ENCODE measurements around the gene UPK3BL2.
A peak's percentile ranks its signal among the peaks of the same experiment; 100 is the strongest.
"Not testable (repeated sequence)": the region's sequence is repeated elsewhere in the genome, so short reads cannot be mapped to it uniquely, and the experiment has no call there.

The UPK3BL2 gene

DNA sequence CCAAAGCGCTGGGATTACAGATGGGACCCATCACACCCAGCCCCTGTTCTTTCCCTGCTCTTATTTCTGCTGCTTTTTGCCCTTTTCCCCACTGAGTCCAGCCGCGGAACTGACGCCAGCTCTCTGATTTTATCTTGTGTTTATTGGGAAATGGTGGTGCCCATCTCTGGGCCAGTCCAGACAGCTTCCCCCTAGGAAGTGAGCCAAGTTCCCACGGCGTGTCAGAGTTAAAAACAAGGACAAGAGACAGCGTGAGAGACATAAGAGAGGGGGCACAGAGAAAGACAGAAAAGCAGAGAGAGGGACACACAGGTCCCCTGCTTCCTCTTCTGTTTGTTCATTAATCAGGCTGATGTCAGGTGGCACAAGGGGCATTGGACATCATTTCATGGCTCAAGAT lies 11.9 kb downstream of the UPK3BL2 start:
- not testable (repeated sequence) for DNase-seq (ENCODE audit: low read depth)

DNA sequence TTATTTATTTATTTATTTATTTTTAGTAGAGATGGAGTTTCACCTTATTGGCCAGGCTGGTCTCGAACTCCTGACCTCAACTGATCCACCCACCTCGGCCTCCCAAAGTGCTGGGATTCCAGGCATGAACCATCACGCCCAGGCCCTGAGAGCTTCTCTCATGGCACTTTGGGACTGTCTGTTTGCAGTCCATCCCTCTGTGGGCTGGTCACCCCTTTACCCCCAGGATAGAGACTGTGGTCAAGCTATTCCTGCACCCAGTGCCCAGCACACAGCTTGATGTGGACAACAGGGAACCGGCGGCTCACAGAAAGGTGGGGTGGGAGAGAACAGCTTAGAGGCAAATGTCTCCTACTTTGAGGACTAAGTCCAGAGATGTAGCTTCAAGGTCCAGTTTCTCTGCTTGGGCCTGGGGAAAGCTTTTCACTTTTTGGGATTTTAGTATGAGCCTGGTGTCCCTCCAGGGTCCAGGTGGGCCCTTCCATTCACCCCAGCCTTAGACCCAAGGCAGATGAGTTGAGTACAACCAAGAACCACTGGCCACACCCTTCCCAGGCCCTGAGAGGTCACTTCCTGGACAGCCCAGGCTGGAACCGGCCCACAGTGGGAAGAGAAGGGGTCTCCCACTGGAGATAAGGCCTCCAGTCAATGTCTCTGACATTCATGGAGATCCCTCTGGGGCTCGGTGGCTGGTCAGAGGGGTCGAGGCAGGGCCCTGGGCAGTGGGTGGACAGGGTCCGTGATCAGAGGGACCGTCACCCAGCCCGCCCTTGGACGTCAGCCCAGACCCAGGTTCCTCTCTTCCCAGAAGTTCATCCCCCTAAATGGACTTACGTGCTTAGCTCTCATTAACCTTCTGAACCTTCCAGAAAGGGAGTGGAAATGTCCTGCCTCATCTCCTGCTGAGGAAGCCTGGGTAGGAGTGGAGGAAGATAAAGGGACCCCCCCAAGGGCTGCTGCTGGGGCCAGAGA lies 15.4 kb downstream of the UPK3BL2 start:
- DNase-seq (ENCODE audit: low read depth): not testable (repeated sequence)

DNA sequence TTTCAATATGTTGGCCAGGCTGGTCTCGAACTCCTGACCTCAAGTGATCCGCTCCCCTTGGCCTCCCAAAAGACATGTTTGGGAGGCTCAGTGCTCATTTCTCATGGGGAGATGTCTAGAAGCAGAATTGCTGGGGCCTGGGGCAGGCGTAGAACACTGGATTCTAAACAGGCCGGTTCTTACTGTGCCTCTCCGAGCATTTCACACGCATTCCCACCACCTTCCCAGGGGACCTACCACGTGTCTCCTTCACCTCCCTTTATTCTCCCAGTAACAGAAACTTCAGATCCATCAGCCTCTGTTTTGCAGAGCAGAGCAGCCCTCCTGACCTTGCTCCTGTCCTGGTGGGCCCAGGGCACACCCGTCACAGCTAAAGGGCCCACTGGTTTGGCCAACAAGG lies 16.3 kb downstream of the UPK3BL2 start:
- DNase-seq (ENCODE audit: low read depth): not testable (repeated sequence)

DNA sequence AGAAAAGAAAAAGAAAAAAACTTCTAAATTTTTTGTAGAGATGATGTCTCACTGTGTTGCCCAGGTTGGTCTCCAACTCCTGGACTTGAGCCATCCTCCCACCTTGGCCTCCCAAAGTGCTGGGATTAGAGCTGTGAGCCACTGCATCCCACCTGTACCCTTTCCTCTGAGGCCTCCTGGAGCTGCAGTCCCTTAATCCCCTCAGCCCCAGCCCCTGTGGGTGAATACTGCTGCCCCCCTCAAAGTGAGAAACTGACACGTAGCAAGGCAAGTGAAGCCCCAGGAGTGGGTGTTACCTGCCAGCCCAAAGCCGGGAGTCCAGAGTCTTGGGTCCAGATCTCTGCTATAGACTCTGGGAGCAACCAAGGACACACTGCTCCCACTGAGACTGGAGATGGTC lies 18.7 kb downstream of the UPK3BL2 start:
- DNase-seq (ENCODE audit: low read depth): not testable (repeated sequence)

DNA sequence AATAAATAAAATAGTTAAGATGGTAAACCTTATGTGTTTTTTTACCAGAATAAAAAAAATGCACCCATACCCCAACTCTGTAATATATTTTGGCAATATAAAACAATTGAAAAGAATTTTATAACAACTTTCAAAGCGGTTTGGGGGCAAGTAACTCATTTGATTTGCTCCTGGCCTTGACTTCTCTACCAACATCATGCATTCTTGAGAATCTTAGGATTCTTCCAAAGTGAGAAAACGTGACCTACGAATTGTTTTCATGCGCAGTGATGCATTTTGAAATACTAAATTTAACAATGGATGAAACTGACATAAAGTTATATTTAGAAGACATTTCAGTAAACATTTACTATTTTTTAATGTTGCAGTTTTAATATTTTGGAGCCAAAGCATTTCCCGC lies 22.7 kb downstream of the UPK3BL2 start:
- DNase-seq (ENCODE audit: low read depth): not testable (repeated sequence)

DNA sequence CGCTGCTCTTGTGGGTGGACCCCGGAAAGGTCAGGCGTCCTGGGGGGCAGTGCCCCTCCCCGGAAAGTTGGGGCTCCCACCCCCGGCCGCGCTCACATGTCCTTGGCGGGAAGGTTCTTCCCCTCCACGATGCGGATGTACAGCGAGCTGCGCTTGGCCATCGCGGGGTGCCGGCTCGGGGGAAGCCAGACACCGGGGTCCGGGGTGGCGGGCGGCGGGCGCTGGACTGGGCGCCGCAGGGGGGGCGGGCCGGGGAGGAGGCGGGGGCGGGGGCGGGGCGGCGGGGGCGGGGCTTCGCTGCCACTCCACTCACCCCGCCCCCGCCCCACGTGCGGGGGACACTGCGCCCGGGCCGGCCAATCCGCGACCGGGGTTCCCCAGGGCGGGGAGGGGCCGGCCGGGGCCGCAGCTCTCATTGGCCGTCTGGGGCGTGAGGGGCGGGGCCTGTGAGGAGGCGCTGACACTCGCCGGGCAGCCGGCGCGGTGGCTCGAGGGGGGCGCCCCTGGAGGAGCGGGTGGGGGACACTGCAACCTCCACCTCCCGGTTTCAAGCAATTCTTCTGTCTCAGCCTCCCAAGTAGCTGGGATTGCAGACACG lies 25.8 kb downstream of the UPK3BL2 start, which contains the start of gene RASA4B:
RASA4B (minus strand) TSS at position 228 of the 598 bp plus-strand sequence; CDS start at position 161, 67 bp downstream.
- not testable (repeated sequence) for DNase-seq (ENCODE audit: low read depth)

DNA sequence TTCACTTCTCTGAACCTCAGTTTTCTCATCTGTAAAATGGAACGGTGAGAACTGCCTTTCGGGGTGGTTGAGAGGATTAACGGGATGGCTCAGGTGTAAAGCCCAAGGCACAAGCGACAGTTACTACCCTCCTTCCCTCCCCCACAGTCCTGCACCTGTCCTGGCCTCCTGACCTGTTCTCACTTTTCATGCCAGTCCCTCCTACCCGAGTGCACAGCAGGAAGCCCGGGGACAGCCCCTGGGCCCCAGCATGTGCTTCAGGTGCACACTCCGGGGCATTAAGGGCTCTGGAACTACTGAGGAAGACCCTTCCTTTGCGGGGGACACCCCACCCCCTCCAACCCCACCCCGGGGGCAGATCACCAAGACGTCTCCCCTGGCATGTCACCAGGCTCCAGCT lies 26.5 kb downstream of the UPK3BL2 start:
- DNase-seq (ENCODE audit: low read depth): not testable (repeated sequence)

DNA sequence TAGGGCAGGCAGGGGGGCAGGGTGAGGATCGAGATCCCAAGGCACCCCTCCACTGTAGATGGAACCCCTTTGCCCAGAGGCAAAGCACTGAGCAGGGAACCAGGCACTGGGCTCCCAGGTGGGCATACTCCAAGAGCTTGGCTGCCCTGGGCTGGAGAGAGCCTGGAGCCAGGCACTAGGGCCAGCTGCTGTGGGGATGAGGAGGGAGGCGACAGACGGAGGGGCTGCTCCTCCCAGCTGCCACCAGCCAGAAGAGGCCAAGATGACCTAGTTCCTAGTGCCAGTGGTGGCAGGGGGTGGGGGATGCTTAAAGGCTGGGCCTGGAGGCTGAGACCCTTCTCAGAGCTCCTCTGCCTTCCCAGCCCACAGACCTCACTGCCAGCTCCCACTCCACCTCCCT lies 27.6 kb downstream of the UPK3BL2 start:
- DNase-seq (ENCODE audit: low read depth): not testable (repeated sequence)

DNA sequence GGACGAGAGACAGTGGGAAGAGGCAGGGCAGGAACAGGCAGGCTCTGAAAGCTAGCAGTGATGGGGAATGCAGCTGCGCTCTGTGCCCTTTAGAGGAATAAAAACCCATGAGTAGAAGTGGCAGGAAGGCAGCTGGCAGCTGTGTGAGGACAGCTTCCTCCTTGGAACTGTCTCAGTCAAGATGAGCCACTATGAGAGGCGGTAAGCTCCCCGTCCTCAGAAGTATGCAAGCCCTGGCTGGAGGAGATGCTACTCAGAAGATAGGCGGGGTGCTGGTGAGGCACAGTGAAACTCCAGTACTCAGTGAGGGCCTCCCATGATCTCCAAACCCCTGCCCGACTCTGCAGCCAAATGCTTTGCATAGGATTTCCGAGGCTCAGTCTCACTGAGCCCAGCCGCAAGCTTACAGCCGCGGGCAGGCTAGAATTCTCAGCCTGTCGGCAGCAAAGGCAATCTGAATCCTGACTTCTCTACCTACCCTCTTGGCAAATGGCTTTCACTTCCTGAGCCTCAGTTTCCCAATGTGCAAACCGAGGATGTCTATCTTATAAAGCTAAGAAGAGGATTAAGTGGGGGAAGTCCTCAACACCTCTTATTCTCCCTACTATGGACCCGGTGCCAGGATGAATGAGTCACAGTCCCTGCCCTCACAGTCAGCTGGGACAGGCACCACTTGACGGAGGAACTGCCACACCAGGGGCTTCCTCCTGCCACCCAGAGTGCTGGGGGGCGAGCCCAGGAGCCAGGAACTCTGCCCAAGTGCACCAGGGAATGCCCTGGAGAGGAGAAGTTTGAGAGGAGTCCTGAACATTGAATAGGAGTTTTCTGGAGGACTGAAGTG lies 28.4 kb downstream of the UPK3BL2 start:
- not testable (repeated sequence) for DNase-seq (ENCODE audit: low read depth)

DNA sequence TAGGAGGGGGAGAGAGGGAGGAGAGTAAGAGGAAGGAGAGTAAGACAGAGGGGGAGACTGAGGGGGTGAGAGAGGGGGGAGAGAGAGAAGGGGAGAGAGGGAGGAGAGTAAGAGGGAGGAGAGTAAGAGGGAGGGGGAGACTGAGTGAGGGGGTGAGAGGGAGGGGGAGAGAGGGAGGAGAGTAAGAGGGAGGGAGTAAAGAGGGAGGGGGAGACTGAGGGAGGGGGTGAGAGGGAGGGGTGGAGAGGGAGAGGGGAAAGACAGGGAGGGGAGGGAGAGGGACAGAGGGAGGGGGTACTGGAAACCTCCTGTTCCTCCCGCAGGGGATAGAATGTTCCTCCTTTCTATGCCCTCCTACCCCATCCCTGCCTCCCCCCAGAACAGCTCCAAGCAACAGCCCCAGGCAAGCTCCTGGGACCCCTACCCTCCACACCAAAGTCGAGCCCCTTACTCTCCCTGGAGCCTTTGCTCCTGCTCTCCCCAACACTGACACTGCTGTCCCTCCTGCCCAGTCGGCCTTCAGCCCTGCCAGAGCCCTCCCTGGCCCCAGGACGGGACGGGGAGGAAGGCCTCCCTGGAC lies 30.8 kb downstream of the UPK3BL2 start:
- DNase-seq (ENCODE audit: low read depth): peak; percentile 9

DNA sequence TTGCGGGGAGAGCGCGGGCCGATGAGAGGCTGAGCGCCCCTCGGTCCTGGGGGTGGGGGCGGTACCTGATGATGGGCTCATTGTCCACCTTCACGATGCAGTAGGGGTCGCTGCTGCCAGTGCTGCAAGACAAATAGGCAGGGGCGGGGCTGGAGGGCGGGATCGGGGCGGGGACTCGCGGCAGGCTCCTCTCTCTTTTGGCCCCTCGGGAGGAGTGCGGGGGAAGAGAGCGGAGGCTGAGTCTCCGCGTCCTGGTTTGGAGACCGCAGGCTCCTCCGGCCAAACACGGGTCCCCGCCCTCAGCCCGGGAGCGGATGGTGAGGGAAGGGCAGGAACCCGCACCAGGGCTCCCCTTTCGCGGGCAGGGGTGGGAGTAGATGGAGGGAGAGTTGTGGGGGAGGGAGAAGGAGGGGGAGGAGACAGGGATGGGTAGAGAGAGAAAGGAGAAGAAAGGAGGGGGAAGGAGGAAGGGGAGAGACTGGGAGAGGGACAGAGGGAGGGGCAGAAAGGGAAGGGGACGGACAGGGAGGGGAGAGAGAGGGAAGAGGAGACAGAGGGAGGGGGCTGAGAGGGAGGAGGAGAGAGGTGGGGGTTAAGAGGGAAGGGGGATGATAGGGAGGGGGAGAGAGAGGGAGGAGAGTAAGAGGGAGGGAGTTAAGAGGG lies 31.5 kb downstream of the UPK3BL2 start:
- not testable (repeated sequence) for DNase-seq (ENCODE audit: low read depth)

DNA sequence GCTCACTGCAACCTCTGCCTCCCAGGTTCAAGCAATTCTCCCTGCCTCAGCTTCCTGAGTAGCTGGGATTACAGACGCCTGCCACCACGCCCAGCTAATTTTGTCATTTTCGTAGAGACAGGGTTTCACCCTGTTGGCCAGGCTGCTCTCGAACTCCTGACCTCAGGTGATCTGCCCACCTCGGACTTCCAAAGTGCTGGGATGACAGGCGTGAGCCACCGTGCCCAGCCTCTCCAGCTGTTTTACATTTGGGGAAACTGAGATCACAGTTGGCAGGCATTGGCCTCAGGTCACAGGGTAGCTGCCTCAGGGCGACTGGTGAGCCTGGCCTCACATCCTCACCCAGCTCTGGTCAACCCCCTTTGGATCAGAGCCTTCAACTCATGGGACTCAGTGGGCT lies 32.9 kb downstream of the UPK3BL2 start:
- DNase-seq (ENCODE audit: low read depth): not testable (repeated sequence)

DNA sequence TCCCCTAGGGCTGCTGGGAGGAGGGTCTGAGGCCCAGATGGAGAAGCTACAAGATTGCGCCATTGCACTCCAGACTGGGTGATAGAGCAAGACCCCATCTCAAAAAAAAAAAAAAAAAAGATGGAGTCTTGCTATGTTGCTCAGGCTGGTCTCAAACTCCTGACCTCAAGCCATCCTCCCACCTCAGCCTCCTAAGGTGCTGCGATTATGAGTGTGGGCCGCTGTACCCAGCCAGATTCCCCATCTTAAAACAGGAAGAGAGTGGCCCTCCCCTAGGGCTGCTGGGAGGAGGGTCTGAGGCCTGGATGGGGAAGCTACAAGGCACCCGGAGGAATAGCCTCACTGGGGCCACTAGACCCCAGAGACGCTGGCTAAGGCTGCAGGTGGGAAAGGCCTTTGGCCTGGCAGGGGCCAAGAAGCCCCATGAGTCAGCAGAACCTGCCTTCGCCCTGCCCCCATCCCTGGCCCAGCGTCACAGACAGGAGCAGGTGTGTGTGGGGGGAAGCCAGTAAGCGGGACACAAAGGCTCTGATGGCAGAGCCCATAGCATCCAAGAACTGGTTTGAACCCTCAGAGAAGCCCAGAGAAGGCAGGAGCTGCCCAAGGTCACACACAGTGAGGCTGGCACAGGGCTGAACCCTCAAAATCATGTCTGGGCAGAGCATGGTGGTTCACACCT lies 35.9 kb downstream of the UPK3BL2 start:
- DNase-seq (ENCODE audit: low read depth): not testable (repeated sequence)

DNA sequence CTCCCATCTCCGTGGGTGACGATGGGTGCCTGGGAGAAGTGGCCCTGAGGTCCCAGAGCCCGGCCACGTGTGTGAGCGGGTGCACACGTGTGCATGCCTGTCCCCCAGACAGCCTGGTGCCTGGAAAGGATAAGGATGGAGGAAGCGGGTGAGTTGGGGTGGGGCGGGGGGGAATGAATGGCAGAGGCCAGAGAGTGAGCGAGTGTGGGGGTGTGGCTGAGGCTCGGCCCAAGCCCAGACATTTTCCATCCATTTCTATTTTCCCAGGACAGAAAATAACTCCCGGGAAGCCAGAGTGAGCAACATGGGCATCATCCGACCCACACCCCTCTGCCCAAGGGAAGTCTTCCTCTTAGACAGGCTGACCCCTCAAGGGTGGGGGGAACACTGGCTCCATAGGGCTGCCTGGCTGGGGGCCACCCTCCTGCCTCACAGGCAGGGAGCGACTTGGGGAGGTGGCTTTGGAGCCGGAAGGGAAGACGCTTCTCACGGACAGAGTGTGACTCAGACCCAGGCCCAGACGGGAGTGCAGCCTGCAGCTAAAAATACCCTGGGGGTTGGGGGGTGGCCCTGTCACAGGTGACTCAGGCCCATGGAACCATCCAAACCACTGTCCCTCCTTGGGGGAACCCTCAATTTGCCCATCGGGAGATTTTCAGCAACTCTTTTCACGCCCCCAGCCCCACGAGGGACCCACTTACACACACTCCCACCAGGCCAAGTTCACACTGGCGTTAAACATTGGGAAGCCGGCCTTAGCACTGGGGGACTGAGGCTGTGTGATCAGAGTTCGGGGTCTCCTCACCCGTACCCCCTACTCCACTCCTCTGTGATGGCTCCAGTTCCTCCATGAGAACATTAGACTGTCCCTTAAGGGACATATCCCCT lies 38.0 kb downstream of the UPK3BL2 start:
- not testable (repeated sequence) for DNase-seq (ENCODE audit: low read depth)

DNA sequence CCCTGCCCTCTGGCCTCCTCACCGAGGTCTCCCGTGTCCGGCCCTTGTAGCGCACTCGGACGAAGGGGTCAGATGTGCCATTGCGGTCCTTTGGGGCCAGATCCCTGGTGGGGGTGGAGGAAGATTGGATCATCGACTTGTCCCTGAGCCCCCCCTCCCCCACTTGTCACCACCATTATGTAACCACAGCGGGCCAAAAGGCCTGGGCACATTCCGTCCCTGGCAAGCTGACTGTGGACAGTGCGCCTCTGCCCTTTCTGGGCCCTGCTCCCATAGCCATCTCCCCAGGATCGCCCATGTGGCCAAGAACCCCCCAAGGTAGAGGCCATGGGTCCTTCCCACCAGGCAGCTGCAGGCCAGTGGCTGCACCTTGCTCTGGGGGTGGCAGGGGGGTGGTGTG lies 40.4 kb downstream of the UPK3BL2 start:
- DNase-seq (ENCODE audit: low read depth): not testable (repeated sequence)

DNA sequence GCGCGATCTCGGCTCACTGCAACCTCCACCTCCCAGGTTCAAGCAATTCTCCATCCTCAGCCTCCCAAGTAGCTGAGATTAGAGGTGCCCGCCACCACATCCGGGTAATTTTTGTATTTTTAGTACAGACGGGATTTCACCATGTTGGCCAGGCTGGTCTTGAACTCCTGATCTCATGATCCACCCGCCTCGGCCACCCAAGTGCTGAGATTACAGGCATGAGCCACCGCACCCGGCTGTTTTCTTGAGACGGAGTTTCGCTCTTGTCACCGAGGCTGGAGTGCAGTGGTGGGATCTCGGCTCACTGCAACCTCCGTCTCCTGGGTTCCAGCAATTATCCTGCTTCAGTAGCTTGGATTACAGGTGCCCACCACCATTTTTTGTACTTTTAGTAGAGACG lies 45.2 kb downstream of the UPK3BL2 start:
- not testable (repeated sequence) for DNase-seq (ENCODE audit: low read depth)

DNA sequence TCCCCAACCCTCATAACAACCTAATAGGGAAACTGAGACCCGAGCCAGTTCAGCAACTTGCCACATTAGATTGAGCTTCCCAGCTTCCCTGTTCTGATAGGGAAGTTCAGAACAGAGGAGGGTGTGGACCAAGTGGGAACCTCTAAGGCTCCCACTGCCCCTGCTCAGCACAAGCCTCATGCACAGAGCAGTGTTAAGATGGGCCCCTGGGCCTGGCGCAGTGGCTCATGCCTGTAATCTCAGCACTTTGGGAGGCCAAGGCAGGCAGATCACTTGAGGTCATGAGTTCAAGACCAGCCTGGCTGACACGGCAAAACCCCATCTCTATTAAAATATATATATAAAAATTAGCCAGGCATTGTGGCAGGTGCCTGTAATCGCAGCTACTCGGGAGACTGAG lies 46.2 kb downstream of the UPK3BL2 start:
- not testable (repeated sequence) for DNase-seq (ENCODE audit: low read depth)

DNA sequence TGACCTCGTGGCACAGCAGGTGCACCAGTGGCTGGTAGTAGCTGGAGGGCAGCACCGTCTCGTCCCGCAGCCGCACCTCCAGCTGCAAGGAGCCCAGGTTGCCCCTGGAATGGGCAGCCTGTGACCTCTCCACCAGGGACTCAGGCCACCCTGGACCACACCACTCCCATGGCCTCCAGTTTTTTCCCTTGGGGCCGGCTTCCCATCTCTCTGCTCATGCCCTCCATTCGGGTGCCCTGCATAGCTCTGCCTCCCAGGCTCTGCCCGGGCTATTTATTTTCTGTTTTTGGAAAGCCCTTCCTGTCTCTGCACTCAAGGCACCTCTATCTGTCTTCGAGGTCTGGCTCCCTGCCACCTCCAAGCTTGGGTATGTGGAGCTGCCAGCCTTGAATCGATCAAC lies 46.6 kb downstream of the UPK3BL2 start:
- DNase-seq (ENCODE audit: low read depth): not testable (repeated sequence)

DNA sequence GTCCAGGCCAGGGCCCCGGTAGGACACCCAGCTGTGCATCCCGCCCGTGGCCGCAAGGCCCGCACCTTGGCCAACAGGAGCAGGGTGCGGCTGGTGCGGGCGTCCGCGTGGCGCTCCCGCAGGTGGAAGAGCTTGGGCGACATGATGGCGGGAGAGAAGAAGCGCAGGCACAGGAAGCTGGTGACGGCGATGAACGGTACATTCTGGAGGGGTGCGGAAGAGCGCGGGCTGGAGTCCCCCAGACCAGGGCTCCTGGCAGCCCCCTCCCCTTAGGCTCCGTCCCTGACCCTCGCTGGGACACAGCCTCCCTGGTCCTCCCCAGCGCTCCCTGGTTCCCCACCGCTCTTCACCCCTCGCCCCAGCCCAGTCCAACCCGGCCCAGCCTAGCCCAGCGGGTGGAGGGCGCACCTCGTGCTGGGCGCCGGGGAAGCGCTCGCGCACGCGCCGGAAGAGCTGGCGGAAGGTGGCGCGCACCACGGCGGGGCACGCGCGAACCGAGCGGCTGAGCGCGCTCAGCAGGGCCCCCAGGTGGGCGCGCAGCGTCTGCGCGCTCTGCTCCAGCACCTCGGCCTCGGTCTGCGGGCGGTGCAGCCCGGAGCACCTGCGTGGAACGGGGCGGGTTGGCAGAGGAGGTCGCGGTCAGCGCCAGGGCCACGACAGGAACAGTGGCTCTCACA lies 48.9 kb downstream of the UPK3BL2 start:
- DNase-seq (ENCODE audit: low read depth): not testable (repeated sequence)

Measured in HS-27A (cell line).